Trophoblast cell (in vitro differentiated cells and primary cell): ENCODE data around the gene CFTR.

Source experiments
- DNase-seq, 2 donors: peaks; one replicate each; pipeline ENCODE4 v3.0.0-alpha.2; 2016
- H2AFZ ChIP-seq: 2 replicates; pipeline ENCODE4 v1.6.1; 2013; ENCODE audit warnings: low read length, moderate library complexity, mild to moderate bottlenecking; ENCODE audit not compliant: insufficient read depth, poor library complexity
- H2AK5ac ChIP-seq: 2 replicates; pipeline ENCODE4 v1.6.1; 2013; ENCODE audit warnings: mild to moderate bottlenecking, low read length
- H2BK120ac ChIP-seq: 2 replicates; pipeline ENCODE4 v1.6.1; 2013; ENCODE audit warnings: low read length, mild to moderate bottlenecking, moderate library complexity; ENCODE audit not compliant: insufficient read depth, poor library complexity
- H2BK12ac ChIP-seq: 2 replicates; pipeline ENCODE4 v1.6.1; 2013; ENCODE audit warnings: mild to moderate bottlenecking, low read length, moderate library complexity
- H2BK5ac ChIP-seq: 2 replicates; pipeline ENCODE4 v1.6.1; 2013; ENCODE audit warnings: low read length, low read depth, moderate library complexity, mild to moderate bottlenecking; ENCODE audit not compliant: poor library complexity
- H3K14ac ChIP-seq: 2 replicates; pipeline ENCODE4 v1.6.1; 2013; ENCODE audit warnings: mild to moderate bottlenecking, low read length
- H3K18ac ChIP-seq: 2 replicates; pipeline ENCODE4 v1.6.1; 2013; ENCODE audit warnings: mild to moderate bottlenecking, low read length
- H3K23ac ChIP-seq: 2 replicates; pipeline ENCODE4 v1.6.1; 2013; ENCODE audit warnings: low read length
- H3K27ac ChIP-seq: 2 replicates; pipeline ENCODE4 v1.5.1; 2013; ENCODE audit warnings: low read depth, mild to moderate bottlenecking, inconsistent platforms, low read length, moderate library complexity
- H3K27me3 ChIP-seq: 2 replicates; pipeline ENCODE4 v1.6.1; 2013; ENCODE audit warnings: inconsistent platforms, mild to moderate bottlenecking, low read length, moderate library complexity; ENCODE audit not compliant: insufficient read depth
- H3K36me3 ChIP-seq, 2 experiments: 1 replicate in 1 of 2; 2 replicates in 1 of 2; pipeline ENCODE4 v1.6.1; 2013; ENCODE audit warnings: low read length in 2 of 2, mild to moderate bottlenecking in 2 of 2, moderate library complexity in 1 of 2; ENCODE audit not compliant: insufficient read depth in 2 of 2, control insufficient read depth in 1 of 2
- H3K4ac ChIP-seq: 2 replicates; pipeline ENCODE4 v1.6.1; 2013; ENCODE audit warnings: low read depth, mild to moderate bottlenecking, low read length, moderate library complexity
- H3K4me1 ChIP-seq, 2 experiments: 1 replicate in 1 of 2; 2 replicates in 1 of 2; pipeline ENCODE4 v1.6.1; 2013; ENCODE audit warnings: low read length in 2 of 2, mild to moderate bottlenecking in 2 of 2, moderate library complexity in 1 of 2; ENCODE audit not compliant: insufficient read depth in 2 of 2, control insufficient read depth in 1 of 2
- H3K4me2 ChIP-seq: 2 replicates; pipeline ENCODE4 v1.6.1; 2013; ENCODE audit warnings: inconsistent platforms, mild to moderate bottlenecking, low read length, moderate library complexity
- H3K4me3 ChIP-seq: 2 replicates; pipeline ENCODE4 v1.5.1; 2013; ENCODE audit warnings: mild to moderate bottlenecking, low read depth, low read length, inconsistent platforms
- H3K79me1 ChIP-seq: one replicate; pipeline ENCODE4 v1.6.1; 2013; ENCODE audit warnings: low read length
- H3K79me2 ChIP-seq: 2 replicates; pipeline ENCODE4 v1.6.1; 2013; ENCODE audit warnings: low read length, mild to moderate bottlenecking; ENCODE audit not compliant: control insufficient read depth, insufficient read depth, poor library complexity
- H3K9ac ChIP-seq: 2 replicates; pipeline ENCODE4 v1.6.1; 2013; ENCODE audit warnings: mild to moderate bottlenecking, low read length
- H3K9me3 ChIP-seq: 2 replicates; pipeline ENCODE4 v1.6.1; 2013; ENCODE audit warnings: low read depth, mild to moderate bottlenecking, control low read depth, inconsistent platforms, low read length; ENCODE audit not compliant: insufficient read depth
- H4K12ac ChIP-seq: 2 replicates; pipeline ENCODE4 v1.6.1; 2013; ENCODE audit warnings: low read depth, mild to moderate bottlenecking, low read length, moderate library complexity
- H4K8ac ChIP-seq: 2 replicates; pipeline ENCODE4 v1.6.1; 2013; ENCODE audit warnings: low read depth, mild to moderate bottlenecking, low read length, moderate library complexity
- H4K91ac ChIP-seq: one replicate; pipeline ENCODE4 v1.6.1; 2013; ENCODE audit warnings: low read depth, mild to moderate bottlenecking, low read length, moderate library complexity
- WGBS: extraction: QIAGEN DNeasy Blood & Tissue Kit; methylation state at CpG from one replicate; pipeline ENCODE4 v1.1.7; 2013; ENCODE audit warnings: missing lambda C conversion rate; ENCODE audit not compliant: insufficient read length, insufficient coverage; ENCODE audit errors: extremely low coverage; 5-methylcytosine and 5-hydroxymethylcytosine counted together

CFTR gene

DNA sequence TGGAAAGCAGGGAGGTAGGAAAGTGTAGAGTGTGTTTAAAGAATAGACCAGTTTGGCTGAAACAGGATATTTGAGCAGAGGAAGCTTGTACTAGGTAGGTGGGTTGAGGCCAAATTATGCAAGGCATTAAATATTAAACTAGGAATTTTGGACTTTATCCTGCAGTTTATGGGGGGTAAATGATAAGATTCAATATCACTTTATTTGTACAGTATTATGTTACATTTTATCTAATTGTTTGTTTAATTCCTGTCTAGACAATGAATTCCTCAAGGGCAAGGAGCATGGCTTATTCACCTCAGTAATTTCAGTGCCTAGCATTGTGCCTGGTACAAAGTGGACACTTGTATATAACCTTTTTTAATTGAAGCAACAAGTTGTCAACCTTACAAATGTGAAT, 125.9 kb downstream of the CFTR start:
- Histone ChIP-seq H4K91ac (no peak overlapping the region), H2AK5ac (no peak overlapping the region)

DNA sequence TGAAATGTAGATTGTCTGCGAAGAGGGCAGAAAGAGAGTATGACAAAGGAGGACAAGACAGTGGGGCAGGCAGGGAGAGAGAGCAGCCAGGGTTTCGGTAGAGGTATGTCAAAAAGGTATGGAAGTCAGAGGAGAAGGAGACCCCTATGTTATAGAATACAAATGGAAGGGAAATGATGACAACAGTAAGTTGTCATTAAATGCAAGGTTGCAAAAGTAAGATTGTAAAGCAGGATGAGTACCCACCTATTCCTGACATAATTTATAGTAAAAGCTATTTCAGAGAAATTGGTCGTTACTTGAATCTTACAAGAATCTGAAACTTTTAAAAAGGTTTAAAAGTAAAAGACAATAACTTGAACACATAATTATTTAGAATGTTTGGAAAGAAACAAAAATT, 126.3 kb downstream of the CFTR start:
- Histone ChIP-seq H3K23ac (no peak overlapping the region), H3K4me2 (no peak overlapping the region), H4K12ac (no peak overlapping the region), H2BK120ac (no peak overlapping the region), H2BK12ac (no peak overlapping the region), H3K79me1 (no peaks in the 10 kb centered on the region), H3K9me3 (no peaks in the 10 kb centered on the region), H3K79me2 (no peaks in the 10 kb centered on the region), H3K9ac (no peak overlapping the region), H3K4ac (no peak overlapping the region), H2BK5ac (no peak overlapping the region), H3K27me3 (no peaks in the 10 kb centered on the region), H2AK5ac (no peak overlapping the region), H3K18ac (no peak overlapping the region), H3K4me3 (no peak overlapping the region), H4K91ac (no peak overlapping the region), H3K14ac (no peak overlapping the region), H3K27ac (no peak overlapping the region), H3K36me3 (no peaks in the 10 kb centered on the region), H4K8ac (no peak overlapping the region), H2AFZ (no peak overlapping the region), H3K4me1 (peaks cover 0 to 3% of the 10 kb centered on the region in 2 experiments)
- DNase-seq: no peak
- no CpG with 5 or more reads among the region's 3 CpGs for WGBS

More for the DNA sequence above, 125.9 kb downstream of the CFTR start:
- peaks cover 0 to 3% of the 10 kb centered on the region in 2 experiments for H3K4me1 ChIP-seq
- H3K23ac ChIP-seq: no peak overlapping the region
- no peak overlapping the region for H3K4ac ChIP-seq
- H3K4me2 ChIP-seq: no peak overlapping the region
- H4K8ac ChIP-seq: no peak overlapping the region
- no peak overlapping the region for H2AFZ ChIP-seq
- no peaks in the 10 kb centered on the region for H3K36me3 ChIP-seq
- H4K12ac ChIP-seq: no peak overlapping the region
- H2BK120ac ChIP-seq: no peak overlapping the region
- H3K27me3 ChIP-seq: no peaks in the 10 kb centered on the region
- no peaks in the 10 kb centered on the region for H3K9me3 ChIP-seq
- H3K14ac ChIP-seq: no peak overlapping the region
- H3K79me1 ChIP-seq: no peaks in the 10 kb centered on the region
- H3K27ac ChIP-seq: no peak overlapping the region
- H2BK12ac ChIP-seq: no peak overlapping the region
- DNase-seq: no peak
- H3K79me2 ChIP-seq: no peaks in the 10 kb centered on the region
- no peak overlapping the region for H3K4me3 ChIP-seq
- H3K9ac ChIP-seq: no peak overlapping the region
- no peak overlapping the region for H3K18ac ChIP-seq
- no peak overlapping the region for H2BK5ac ChIP-seq

DNA sequence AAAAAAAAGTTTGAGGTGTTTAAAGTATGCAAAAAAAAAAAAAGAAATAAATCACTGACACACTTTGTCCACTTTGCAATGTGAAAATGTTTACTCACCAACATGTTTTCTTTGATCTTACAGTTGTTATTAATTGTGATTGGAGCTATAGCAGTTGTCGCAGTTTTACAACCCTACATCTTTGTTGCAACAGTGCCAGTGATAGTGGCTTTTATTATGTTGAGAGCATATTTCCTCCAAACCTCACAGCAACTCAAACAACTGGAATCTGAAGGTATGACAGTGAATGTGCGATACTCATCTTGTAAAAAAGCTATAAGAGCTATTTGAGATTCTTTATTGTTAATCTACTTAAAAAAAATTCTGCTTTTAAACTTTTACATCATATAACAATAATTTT, 130.6 kb downstream of the CFTR start:
- no peak overlapping the region for H3K4me2 ChIP-seq
- no peak overlapping the region for H3K23ac ChIP-seq
- H2BK120ac ChIP-seq: no peak overlapping the region
- no peak overlapping the region for H3K4ac ChIP-seq
- H3K9me3 ChIP-seq: no peaks in the 10 kb centered on the region
- H2AK5ac ChIP-seq: no peak overlapping the region
- H3K9ac ChIP-seq: no peak overlapping the region
- H3K79me2 ChIP-seq: no peaks in the 10 kb centered on the region
- no peaks in the 10 kb centered on the region for H3K79me1 ChIP-seq
- no peak overlapping the region for H4K12ac ChIP-seq
- no peak for DNase-seq
- H4K8ac ChIP-seq: no peak overlapping the region
- peaks cover 0 to 3% of the 10 kb centered on the region in 2 experiments for H3K4me1 ChIP-seq
- H3K36me3 ChIP-seq: no peaks in the 10 kb centered on the region
- no peak overlapping the region for H4K91ac ChIP-seq
- H3K27me3 ChIP-seq: no peaks in the 10 kb centered on the region
- H3K4me3 ChIP-seq: no peak overlapping the region
- no peak overlapping the region for H2AFZ ChIP-seq
- no peak overlapping the region for H3K18ac ChIP-seq
- no peak overlapping the region for H3K14ac ChIP-seq
- H2BK5ac ChIP-seq: no peak overlapping the region
- WGBS: no CpG with 5 or more reads among the region's 2 CpGs
- no peak overlapping the region for H2BK12ac ChIP-seq
- H3K27ac ChIP-seq: no peak overlapping the region

DNA sequence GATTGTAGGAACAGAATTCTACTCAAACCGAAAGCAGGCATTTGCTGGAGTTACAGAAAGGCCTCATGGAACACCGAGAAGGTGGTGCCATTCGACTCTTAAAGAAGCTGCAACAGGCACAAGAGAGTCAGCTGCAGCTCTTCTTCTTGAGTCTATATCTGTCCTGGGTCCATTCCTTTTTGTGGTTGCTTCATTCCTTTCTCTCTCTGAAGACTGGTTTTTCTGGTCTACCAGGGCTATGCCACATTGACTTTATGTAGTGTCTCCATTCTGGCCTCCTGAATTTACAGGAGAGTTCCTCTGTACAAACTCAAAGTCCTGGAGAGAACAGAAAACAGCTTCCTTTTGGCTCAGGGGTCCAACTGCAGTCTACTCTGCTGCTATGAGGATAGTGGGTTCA, 132.8 kb downstream of the CFTR start:
- WGBS: no CpG with 5 or more reads among the region's 3 CpGs
- H3K79me1 ChIP-seq: no peaks in the 10 kb centered on the region
- H3K9ac ChIP-seq: no peak overlapping the region
- H2AFZ ChIP-seq: no peak overlapping the region
- peak overlapping the region; percentile 19 for H3K27ac ChIP-seq
- peak; percentile 8 to 84 for DNase-seq
- H2BK5ac ChIP-seq: no peak overlapping the region
- no peak overlapping the region for H2AK5ac ChIP-seq
- no peak overlapping the region for H2BK12ac ChIP-seq
- no peaks in the 10 kb centered on the region for H3K79me2 ChIP-seq
- H3K27me3 ChIP-seq: no peaks in the 10 kb centered on the region
- H4K8ac ChIP-seq: no peak overlapping the region
- no peak overlapping the region for H4K12ac ChIP-seq
- no peak overlapping the region for H3K18ac ChIP-seq
- no peaks in the 10 kb centered on the region for H3K36me3 ChIP-seq
- no peak overlapping the region for H2BK120ac ChIP-seq
- H3K14ac ChIP-seq: no peak overlapping the region
- no peak overlapping the region for H4K91ac ChIP-seq
- no peaks in the 10 kb centered on the region for H3K9me3 ChIP-seq
- H3K4me1 ChIP-seq: no peaks in the 10 kb centered on the region
- H3K4me3 ChIP-seq: no peak overlapping the region
- no peak overlapping the region for H3K23ac ChIP-seq
- H3K4ac ChIP-seq: no peak overlapping the region
- no peak overlapping the region for H3K4me2 ChIP-seq
